ENCODE results near the gene MAMLD1.

Gene MAMLD1

GRCh38 chrX:150477371-150477770 lies 114.3 kb downstream of the MAMLD1 start:
- no peak for TF ChIP-seq CTCF (IDR thresholded peaks at IDR 0.05; ENCODE audit: insufficient read depth, low read length, poor library complexity, severe bottlenecking)
- H3K27me3 ChIP-seq (replicated peaks; ENCODE audit: control insufficient read depth, insufficient read depth, low read length), result no peaks in the 10 kb centered on the region; the same call in none of the 2 replicates
- no peak for DNase-seq (ENCODE audit: extremely low read depth, insufficient read length)
- no peaks in the 10 kb centered on the region for H3K36me3 ChIP-seq (ENCODE audit: control insufficient read depth, insufficient read depth, low read length)
- H3K4me3 ChIP-seq (replicated peaks; ENCODE audit: low read depth, low read length), result no peak overlapping the region

GRCh38 chrX:150478496-150479492 lies 115.7 kb downstream of the MAMLD1 start:
- no peak for TF ChIP-seq CTCF (IDR thresholded peaks at IDR 0.05; ENCODE audit: insufficient read depth, low read length, poor library complexity, severe bottlenecking)
- no peak for DNase-seq (ENCODE audit: extremely low read depth, insufficient read length)
- H3K4me3 ChIP-seq (replicated peaks; ENCODE audit: low read depth, low read length), result no peak overlapping the region
- no peaks in the 10 kb centered on the region for H3K36me3 ChIP-seq (ENCODE audit: control insufficient read depth, insufficient read depth, low read length)
- H3K27me3 ChIP-seq (replicated peaks; ENCODE audit: control insufficient read depth, insufficient read depth, low read length), result no peaks in the 10 kb centered on the region; the same call in none of the 2 replicates

DNA sequence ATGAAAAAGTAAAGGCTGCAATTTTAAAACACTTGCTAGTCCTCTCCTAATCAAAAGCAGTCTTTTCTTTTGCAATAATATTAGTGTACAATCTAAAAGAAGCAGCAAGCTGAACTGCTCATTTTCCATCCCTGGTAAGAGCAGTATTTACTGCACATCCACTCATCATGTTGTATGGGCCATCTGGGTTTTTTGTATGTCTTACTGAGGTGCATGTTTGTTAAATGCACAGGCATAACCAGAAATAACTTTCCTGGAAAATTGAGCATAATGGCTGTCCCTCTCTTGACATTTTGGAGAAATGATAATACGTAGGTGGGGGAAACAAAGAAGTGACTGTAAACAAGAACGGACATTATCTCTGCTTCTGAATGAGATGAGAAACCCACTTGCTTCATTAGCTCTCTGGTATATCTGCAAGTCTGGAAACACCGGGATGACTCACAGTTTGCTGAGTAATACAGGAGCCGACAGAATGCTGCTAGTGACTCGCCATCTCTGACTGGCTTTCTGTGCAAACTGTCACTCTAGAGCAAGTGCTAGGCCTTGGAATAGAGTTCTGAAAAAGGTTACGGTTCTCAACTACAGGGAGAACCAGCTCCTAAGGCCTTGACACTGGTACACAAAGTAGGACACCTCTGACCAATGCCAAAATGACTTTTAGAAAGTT lies 119.6 kb downstream of the MAMLD1 start:
- H3K27me3 ChIP-seq (replicated peaks; ENCODE audit: control insufficient read depth, insufficient read depth, low read length), result no peaks in the 10 kb centered on the region; the same call in 1 of the 2 replicates
- TF ChIP-seq CTCF (IDR thresholded peaks at IDR 0.05; ENCODE audit: insufficient read depth, low read length, poor library complexity, severe bottlenecking), result no peak
- H3K36me3 ChIP-seq (ENCODE audit: control insufficient read depth, insufficient read depth, low read length), result no peaks in the 10 kb centered on the region
- no peak for DNase-seq (ENCODE audit: extremely low read depth, insufficient read length)
- no peak overlapping the region for H3K4me3 ChIP-seq (replicated peaks; ENCODE audit: low read depth, low read length)

DNA sequence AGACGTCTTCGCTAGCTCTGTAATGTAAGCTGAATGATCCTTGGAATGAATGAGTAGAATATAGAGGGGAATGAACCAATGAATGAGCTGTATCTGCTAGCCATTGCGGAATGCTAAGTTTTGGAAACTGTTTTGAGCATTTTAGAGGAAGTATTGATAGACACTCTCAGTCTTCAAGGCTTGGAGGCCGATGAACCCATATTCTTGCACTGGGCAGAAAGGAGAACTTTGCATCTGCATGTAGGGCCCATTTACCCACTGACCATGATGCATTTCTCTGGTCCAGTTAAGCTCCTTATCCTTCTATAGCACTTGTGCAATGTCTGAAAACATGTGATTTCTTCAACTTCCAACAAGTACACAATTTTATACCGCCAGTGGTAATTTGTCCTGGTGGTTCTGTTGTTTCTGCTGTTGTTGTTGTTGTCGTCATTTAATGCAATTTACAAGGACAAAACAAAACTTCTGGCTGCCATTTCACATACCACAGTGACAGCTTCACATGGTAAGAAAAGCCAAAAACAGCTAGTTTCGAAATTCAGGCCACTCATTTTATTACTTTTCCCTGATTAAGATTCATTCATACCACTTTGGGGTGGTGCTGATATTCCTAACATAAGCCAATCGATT lies 120.4 kb downstream of the MAMLD1 start:
- no peaks in the 10 kb centered on the region; the same call in 1 of the 2 replicates for H3K27me3 ChIP-seq (replicated peaks; ENCODE audit: control insufficient read depth, insufficient read depth, low read length)
- H3K36me3 ChIP-seq (ENCODE audit: control insufficient read depth, insufficient read depth, low read length), result no peaks in the 10 kb centered on the region
- no peak for DNase-seq (ENCODE audit: extremely low read depth, insufficient read length)
- TF ChIP-seq CTCF (IDR thresholded peaks at IDR 0.05; ENCODE audit: insufficient read depth, low read length, poor library complexity, severe bottlenecking), result no peak
- no peak overlapping the region for H3K4me3 ChIP-seq (replicated peaks; ENCODE audit: low read depth, low read length)

DNA sequence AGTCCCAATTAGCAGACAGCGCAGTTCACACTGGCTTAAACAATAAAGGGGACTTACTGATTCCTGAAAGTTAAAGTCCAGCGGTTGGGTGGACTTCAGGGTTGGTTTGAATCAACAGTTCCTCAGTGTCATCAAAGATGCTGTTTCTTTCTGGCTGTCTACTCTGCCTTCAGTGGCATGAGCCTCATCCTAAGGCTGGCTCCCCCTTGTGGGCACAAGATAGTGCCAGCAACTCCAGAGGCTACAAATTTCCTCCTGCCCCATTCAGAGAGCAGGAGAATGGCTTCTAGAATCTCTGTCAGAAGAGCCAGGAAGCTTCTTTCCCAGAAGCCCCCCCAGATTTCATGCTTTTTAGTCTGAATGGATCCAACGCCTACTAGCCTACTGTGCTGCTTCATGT lies 122.9 kb downstream of the MAMLD1 start:
- peak; percentile 75 for TF ChIP-seq CTCF (IDR thresholded peaks at IDR 0.05; ENCODE audit: insufficient read depth, low read length, poor library complexity, severe bottlenecking)
- no peaks in the 10 kb centered on the region for H3K27me3 ChIP-seq (replicated peaks; ENCODE audit: control insufficient read depth, insufficient read depth, low read length)
- no peak for DNase-seq (ENCODE audit: extremely low read depth, insufficient read length)
- H3K4me3 ChIP-seq (replicated peaks; ENCODE audit: low read depth, low read length), result no peak overlapping the region
- H3K36me3 ChIP-seq (ENCODE audit: control insufficient read depth, insufficient read depth, low read length), result no peaks in the 10 kb centered on the region
